GM21515 (cell line): ENCODE data around the gene RASSF4.
A peak's percentile ranks its signal among the peaks of the same experiment; 100 is the strongest.

Experiments used
- ATAC-seq: cut with Tn5 transposase; IDR thresholded peaks from one replicate; pipeline ENCODE4 v1.9.1; 2021; ENCODE audit not compliant: unreplicated experiment

The RASSF4 gene

DNA sequence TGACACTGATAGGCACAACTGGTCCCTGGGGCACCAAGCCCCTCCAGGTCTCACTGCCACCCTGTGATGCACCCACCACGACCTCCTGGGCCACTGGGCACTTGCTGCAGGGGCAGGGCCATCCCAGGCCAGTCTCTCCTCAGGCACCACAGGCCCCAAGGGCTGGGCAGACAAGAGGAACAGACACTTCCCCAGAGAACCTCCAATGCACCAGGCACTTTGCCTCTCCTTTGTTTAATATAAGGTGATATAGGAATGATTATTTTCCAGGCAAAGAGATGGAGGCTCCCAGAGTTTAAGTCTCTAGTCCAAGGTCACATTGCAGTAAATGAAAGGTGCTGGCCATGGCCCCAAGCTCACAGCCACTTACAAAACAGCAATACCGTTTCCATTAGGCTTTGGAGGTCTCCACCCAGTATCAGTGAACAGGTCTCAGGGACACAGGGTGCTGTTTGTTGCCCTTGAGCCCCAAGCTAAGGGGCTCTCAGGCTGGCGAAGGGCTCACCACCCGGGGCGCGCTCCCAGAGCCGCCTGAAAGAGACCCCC is 14.6 kb downstream of the RASSF4 start:
- no peak for ATAC-seq

DNA sequence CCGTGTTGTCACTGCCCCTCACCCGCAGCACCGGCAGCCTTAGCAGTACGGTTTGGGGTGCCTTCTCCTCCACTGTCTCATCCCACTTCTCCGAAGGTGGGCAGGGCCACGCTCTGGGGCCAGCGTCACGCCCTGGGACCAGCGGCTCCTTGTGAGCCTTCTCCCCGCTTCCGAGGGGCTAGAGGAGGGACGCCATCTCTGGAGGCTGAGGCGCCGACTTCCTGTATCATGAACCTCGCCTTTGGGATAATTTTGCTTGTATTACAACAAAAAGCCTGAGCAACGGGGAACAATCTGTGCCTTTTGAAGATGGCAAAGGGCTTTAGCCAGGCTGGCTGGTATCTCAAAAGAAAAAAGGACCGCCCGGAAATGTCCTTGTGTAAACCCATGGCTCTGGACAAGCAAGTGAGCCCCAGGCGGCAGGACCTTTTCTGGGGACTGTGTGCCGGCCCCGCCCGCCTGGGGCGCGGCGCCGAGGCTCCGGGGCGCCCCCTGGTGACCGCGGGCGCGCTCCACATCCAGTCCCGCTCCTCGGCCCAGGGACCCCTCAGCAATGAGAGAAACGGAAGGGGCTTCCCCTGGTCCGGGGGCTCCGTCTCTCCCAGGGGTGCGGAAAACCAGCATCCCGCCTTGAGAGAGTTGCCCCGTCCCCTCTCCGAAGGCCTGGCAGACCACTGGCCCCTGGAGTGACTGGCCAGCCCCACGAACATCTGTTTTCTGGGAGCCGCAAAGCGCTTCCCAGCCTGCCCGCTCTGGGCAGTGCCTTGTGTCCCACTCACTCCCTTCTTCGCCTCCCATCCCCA is 15.2 kb downstream of the RASSF4 start:
- peak; percentile 70 for ATAC-seq

DNA sequence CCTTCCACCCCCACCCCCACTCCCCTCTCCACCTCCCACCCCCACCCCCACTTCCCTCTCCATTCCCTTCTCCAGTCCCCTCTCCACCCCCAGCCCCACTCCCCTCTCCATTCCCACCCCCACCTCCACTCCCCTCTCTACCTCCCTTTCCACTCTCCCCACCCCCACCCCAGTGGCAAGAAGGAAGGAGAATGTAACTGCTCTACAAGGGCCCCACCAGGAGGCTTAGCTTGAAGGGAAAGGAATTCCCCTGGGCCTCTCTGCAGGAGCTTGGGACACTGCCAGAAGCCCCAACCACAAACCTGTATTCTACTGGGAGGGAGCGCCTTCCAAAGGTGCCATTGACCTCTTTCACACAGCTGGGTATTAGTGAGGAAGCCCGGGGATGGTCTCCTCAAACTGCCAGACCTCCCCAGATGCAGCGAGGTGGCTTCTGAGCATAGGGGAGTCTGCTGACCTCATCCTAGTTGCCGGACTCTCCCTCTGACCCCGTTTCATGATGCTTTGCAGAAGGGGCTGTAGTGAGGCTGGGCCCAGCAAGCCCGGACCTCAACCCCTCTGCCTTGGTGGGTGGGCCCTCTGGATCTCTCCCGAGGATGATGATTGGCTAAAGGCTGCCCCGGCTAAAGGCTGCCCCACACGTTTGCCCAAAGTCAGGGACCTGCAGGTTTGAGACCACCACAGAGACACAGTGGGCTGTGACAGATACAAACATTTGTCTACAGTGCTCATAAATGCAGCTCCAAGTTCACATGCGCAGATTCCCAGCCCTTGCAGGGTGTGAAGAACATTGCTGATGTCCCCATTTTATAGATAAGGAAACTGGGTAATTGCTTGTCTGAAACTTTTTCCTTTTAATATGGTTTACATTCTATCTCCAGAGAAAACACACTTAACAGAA is 16.1 kb downstream of the RASSF4 start:
- ATAC-seq, result no peak

DNA sequence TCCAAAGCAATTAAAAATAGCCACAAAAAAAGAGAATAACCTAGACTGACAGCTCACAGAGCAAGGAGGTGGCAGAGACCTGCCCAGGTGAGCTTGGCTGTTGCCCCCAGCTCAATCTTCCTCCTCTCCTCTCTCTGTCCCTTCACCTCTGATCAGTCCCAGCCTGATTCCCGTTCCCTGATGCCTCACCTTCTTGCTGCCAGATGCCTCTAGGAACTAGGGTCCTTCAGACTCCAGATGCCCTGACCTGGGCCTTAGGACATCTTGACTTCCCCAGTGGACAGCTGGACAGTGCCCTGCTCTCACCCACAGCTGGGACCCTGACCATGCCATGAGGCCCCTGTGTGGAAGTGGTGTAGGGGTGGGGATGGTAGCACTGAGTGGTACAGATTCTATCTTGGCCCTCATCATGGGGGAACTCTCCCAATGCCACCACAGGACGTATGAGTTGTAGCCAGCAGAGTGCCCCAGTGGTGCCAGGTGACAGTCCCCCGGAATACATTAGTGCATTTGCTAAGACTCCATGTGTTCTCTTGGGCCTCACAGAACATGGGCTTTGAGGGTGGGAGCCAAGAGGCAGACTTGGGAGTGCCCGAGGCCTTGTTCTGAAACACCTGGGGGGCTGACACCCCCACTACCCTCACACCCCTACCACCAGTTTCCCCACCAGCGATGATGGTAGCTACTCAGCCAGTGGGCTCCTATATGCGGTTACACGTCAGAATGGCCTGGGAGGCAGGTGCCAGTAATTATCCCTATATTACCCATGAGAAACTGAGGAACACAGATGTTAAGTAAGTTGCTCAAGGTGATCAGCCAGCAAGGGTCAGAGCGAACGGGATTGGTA is 17.0 kb downstream of the RASSF4 start:
- ATAC-seq, result no peak

DNA sequence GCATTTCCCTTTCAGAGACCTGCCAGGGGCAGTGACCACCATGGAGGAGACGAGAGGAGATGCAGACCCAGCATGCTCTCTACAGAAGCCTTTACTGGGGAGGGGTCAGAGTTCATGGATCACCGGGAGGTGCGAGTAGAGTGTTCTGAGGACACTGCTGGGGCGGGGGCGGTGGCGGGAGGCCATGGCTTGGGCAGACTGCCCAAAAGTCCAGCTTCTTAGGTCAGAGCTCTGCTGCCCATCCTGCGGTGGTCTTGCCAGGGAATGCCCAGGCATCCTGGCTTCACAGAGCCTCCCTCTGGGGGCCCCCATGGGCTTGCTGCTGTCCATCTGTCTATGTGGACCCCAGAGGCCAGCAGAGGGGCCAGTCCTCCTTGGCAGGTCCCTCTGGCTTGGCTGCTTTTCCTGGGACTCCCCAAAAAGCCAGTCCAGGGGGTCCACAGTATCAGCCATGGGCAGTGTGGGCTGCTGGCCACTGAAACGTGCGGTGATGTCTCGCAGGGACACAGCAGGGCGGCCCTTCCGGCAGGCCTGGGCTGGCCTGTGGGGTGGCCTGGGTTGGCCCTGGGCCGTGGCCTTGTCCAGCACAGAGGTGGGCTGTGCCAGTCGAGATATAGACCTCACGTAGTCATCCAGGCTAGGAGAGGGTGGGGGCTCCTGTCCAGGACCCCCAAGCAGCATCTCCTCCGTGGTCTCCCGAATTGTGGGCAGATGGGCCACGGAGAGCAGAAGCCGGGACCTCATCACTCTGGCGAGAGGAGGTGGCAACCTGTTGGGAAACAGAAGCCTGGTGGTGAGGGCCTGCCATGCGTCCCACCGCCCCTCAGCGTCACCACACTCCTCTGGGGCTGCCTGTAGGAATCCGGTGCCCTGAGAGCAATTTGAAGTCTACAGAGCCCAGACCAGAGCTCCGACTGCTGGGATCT is 17.9 kb downstream of the RASSF4 start:
- ATAC-seq, result no peak

DNA sequence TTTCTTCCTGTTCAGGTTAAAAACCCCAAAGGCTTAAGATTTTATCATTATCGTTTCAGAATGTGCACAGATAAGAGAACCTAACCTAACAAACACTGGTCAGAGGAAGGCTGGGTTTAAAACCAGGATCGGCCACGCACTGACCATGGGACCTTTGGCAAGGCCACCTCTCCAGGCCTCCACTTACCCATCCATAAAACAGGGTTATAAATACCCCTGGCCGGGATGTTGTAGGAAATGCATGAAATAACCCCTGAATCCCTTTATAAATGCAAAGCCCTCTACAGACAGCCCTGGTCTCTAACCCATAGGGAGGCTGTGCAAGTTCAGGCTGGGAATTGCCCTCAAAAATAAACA is 18.6 kb downstream of the RASSF4 start:
- no peak for ATAC-seq

DNA sequence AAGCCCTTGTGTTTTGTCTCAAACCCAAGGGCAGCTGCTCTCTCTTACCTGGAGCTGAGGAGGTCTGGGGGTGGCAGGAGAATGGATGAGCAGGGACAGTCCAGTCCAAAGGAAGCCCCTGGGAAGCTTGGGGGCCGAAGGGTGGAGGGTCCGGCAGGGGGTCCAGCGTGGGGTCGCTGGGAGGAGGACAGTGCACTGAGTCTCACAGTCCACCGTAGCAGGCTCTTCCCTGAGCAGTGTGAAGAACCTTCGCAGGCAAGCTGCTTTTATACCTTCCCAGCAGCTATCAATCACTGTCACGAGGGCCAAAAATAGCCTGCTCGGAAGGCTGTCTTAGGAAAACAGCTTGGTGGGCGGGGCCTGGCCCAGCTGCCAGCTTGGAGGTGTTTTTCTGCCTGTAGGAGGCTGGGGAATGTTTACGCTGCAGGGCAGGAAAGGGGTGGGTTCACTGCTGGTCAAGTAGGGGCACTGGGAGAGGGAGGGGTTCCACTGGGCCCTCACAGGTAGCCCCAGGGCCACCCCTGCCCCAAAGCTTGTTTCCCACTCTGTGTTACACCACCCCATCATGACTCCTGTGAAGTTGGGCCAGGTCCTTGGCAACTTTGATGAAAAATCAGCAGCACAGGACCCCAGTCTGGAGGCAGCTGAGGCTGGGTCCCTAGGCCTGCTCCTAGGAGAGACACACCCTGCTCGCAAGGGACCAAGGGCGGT is 19.1 kb downstream of the RASSF4 start, which contains the start of gene DEPP1:
TSS of gene DEPP1 (minus strand) at position 240 of the 711 bp plus-strand sequence. CDS start 779 bp downstream, outside the sequence.
- no peak for ATAC-seq

DNA sequence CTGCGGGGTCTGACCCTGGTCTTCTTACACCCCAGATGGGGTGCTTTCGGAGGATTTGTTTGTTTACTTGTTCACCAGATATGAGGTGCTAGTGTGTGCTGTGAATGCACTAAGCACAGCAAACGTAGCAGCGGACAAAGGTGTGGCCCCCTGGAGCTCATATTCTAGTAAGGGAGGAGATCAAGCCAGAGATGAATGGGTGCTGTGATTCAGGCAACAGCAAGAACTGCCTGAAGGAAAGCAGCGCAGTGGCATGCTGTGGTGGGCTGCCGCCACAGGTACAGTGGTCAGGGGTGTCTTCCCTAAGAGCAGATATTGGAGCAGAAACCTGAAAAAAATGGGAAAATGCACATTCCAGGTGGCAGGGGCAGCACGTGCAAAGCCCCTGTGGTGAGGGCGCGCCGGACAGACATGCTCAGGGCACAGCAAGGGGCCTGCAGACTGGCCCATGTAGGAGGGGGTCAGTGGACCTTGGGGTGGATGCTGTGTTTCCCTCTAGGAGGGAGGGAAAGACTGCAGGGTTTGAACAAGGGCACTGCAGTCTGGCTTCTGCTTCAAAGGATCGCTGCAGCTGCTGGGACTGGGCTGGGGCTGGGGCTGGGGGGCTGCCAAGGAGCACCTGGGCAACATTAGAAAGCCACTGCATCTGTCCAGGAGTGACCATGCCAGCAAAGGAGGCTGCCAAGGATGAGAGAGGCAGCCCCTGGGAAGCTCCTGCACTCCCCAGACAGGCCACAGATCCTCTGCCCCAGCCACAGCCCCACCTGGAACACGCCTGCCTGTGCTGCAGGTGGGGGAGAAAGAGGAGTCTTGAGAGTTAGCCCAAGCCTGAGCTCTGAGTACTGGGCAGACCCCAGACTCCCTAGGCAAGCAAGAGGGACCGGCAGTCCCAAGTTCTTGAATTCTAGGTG is 19.9 kb downstream of the RASSF4 start:
- ATAC-seq, result no peak

DNA sequence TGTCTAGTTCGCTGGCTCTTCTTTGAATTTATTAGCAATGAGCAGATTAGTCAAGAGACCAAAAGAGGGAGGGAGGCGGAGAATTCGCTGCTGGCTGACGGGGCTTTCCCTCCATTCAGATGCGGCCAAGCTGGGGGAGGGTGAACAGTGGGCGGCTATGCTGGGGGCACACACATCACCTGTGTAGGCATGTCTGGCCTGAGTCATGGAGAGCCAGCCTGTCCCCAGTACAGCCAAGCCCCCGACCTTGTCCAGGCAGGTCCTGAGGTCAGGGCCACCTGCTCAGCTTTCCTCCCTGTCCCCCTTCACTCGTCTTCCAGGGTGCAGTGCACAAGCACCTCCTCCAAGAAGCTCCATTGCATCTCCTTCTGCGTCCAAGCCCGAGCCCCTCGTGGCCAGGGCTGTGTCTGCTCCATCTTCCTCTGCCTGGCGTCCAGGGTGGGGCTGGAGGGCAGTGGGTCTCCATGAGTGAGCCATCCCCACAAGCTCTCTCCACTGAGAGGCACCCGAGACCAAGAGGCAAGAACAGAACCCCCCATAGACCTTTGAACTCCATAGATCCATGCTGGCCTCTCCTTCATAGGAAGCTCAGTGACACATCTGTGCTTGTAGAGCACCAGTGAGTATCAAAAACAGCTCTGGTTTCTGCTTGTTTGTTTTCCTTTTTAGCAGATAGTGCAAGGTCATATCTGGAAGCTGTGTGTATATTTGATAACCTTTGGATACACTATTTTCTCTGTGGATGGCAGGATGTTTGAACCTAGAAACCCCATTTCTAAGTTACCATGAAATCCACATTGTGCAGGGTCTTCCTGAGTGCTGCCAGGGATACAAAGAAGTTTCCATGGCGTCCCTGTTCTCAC is 20.9 kb downstream of the RASSF4 start:
- ATAC-seq, result no peak

DNA sequence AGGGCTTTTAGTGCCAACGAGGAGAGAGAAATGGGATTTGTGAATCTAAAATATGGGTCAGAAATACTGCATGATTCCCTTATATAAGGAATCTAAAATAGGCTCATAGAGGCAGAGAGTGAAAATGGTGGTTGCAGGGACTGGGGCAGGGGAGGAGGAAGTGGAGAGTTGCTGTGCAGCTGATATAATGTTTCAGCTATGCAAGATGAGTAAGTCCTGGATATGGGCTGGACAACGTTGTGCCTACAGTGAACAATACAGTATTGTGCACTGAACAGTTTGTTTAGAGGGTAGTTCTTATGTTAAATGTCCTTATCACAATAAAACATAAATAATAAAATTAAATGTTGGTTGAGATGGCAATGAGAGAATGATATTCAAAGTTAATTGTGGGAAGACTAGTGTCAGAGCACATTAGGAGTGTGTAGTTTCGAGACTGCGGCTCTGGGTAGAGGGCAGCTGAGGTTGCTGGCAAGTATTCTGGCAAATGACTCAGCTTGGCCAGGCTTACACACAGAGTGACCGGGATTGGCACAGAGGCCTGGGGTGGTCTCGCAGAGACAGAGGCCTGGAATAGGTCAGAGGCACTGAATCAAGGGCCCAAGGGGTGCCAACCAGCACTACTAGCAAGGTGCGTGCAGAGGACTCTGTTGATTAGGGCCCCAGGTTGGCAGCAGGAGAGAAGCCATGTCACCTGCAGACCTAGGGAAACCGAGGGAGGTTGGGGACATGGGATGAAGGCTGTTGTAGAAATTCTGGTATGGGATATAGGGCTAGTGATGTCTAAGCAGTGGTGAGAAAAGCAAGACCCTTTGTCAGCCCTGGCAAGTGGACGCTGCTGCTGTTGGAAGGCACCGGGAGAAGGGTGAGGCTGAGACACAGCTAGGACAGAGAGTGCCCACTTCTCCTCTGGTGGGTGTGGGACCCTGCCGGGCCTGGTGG is 21.8 kb downstream of the RASSF4 start:
- peak; percentile 61 for ATAC-seq

DNA sequence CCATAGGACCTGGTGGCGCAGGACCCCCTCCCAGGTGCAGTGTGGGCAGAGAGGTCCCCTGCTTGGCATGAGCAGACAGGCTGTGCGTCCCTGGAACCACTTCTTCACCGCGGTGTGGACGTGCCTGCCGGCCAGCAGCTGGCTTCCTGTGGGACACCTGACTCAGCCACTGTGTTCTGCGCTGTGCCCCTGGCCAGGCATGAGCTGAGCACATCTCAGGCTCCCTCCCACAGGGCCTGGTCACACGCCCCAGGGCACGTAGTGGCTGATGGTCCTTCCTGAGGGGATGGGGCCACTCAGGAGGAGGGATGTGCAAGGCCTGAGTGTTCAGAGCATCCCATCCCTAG is 22.5 kb downstream of the RASSF4 start:
- ATAC-seq, result no peak

DNA sequence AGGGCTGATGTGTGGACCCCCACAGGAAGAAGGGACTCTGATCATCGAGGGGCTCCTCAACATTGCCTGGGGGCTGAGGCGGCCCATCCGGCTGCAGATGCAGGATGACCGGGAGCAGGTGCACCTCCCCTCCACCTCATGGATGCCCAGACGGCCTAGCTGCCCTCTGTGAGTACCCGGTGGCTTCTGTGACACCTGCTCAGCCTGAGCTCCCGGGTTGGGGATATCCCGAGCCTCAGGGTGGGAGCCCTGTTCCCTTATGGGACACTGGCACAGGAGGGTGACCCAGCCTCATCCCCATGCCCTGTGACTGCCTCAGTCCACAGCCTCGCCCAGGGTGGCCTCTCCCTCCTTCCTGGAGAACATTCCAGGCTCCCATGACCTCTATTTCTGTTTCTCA is 22.9 kb downstream of the RASSF4 start:
- no peak for ATAC-seq

DNA sequence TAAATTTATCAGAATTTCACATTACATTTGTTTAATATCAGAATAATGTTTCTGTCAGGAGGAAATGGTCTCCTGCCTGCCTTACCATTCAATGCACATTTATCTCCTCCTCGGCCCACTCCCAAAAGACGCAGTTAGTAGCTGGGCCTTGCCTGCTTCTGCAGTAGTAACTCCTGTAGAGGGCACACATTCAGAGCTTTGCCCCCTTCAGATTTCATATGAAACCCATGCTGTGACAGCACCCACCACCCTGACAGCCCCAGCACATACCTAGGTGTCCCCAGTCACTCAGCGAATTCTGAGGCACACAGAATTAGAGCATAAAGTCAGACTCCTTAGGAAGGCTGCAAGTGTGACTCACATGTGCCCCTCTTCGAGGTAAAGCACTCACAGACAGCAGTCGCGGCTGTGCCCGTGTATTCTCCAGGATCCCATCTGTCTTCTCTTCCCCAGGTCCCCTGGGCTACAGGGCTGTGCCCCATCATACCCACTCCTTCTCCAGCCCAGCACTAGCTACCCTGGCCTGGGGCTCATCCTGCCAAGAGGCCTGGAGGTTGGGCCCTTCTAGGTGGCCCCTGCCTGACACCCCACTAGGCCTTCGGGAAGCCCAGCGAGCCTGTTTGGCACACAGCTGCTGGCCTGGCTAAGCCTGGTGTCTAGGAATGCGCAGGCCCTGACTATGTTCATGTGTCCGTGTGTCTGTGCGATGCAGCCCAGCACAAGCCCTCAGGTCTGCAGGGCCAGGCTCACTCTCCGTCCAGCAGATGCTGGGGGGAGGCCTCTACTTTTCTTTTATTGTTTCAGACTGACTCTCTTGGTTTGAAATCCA is 23.7 kb downstream of the RASSF4 start:
- no peak for ATAC-seq

DNA sequence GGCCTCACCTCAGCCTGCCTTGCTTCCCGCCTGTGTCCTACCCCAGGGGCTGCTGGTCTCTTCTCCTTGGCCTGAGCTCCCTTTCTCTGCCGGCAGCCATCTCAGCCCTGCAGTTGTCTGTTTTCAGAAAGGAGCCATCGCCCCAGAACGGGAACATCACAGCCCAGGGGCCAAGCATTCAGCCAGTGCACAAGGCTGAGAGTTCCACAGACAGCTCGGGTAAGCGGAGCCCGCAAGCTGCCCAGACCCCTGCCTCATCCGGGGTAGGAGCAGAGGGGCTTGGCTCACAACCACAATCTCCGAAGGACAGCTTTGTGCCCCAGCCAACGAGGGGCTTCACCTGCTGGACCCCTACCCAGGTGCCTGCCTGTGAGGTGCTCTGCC is 24.3 kb downstream of the RASSF4 start:
- no peak for ATAC-seq

DNA sequence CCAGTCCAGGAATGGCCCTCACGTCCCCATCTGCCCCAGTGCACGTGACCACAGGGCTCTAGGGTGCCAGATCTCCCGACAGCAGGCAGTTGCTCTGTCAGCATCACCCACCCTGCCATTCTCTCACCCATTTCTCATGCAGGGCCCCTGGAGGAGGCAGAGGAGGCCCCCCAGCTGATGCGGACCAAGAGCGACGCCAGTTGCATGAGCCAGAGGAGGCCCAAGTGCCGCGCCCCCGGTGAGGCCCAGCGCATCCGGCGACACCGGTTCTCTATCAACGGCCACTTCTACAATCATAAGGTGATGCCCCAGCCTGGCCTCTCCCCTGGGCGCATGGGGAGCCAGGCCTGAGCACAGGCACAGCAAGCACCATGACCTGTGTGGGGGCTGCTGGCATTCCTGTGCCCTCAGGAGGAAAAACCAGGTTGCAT is 25.1 kb downstream of the RASSF4 start:
- no peak for ATAC-seq
